NOMO-1 treated with DMSO at 0.1 percent for 48 hours (cell line): ENCODE results near the gene PIP5K1B.

Experiments used
- DNase-seq: peaks from one replicate; lab custom pipeline; 2025; ENCODE audit not compliant: unreplicated experiment; lab: John Stamatoyannopoulos, UW

PIP5K1B gene

GRCh38 chr9:68706363-68707201 lies 1.5 kb downstream of the PIP5K1B start:
- DNase-seq = no peak

GRCh38 chr9:68707801-68708488 lies 2.9 kb downstream of the PIP5K1B start:
- DNase-seq = no peak

- DNase-seq = peak; percentile 57
Observed at GRCh38 chr9:68708513-68708912, 3.5 kb downstream of the PIP5K1B start.

- no peak for DNase-seq
Observed at GRCh38 chr9:68709291-68710110, 4.5 kb downstream of the PIP5K1B start.

GRCh38 chr9:68710111-68710471 lies 5.1 kb downstream of the PIP5K1B start:
- DNase-seq = no peak

- no peak for DNase-seq
Observed at GRCh38 chr9:68711281-68711680, 6.2 kb downstream of the PIP5K1B start.

- no peak for DNase-seq
Observed at GRCh38 chr9:68711932-68712331, 6.9 kb downstream of the PIP5K1B start.

GRCh38 chr9:68714416-68715180 lies 9.6 kb downstream of the PIP5K1B start:
- DNase-seq = no peak

- no peak for DNase-seq
Observed at GRCh38 chr9:68715181-68715456, 10.1 kb downstream of the PIP5K1B start.

- DNase-seq = no peak
Observed at GRCh38 chr9:68717552-68718443, 12.8 kb downstream of the PIP5K1B start.

GRCh38 chr9:68719847-68720246 lies 14.8 kb downstream of the PIP5K1B start:
- DNase-seq = no peak

- no peak for DNase-seq
Observed at GRCh38 chr9:68720656-68721313, 15.7 kb downstream of the PIP5K1B start.

GRCh38 chr9:68721666-68722330 lies 16.8 kb downstream of the PIP5K1B start:
- no peak for DNase-seq

- no peak for DNase-seq
Observed at GRCh38 chr9:68725070-68725469, 20.0 kb downstream of the PIP5K1B start.

- no peak for DNase-seq
Observed at GRCh38 chr9:68726489-68726888, 21.4 kb downstream of the PIP5K1B start.

GRCh38 chr9:68727636-68728035 lies 22.6 kb downstream of the PIP5K1B start:
- DNase-seq = no peak

GRCh38 chr9:68728731-68729130 lies 23.7 kb downstream of the PIP5K1B start:
- DNase-seq = no peak

GRCh38 chr9:68730570-68731235 lies 25.7 kb downstream of the PIP5K1B start:
- no peak for DNase-seq

GRCh38 chr9:68731857-68732256 lies 26.8 kb downstream of the PIP5K1B start:
- DNase-seq = no peak
